Measurements from ENCODE around the gene VN1R2. TPM values are rescaled to one million over a fixed set of nuclear protein-coding genes. Genes with fewer than 3 reads are reported as not detected.
A peak's percentile ranks its signal among the peaks of the same experiment; 100 is the strongest.
"Not testable (repeated sequence)": the region's sequence is repeated elsewhere in the genome, so short reads cannot be mapped to it uniquely, and the experiment has no call there.

Gene VN1R2
- polyA plus RNA-seq, 1 experiment = not detected

DNA sequence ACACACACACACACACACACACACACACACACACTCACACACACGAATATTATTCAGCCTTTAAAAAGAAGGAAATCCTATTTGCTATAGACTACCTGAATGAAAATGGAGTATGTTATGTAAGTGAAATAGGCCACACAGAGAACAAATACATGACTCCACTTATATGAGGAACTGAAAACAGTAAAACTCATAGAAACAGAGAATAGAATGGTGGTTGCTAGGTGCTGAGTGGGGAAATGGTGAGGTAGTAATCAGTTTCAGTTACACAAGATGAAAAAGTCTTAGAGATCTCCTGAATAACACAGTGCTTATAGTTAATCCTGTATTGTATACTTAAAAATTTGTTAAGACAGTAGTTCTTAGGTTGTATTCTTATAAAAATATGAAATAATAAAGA is 11.6 kb upstream of the VN1R2 start:
- TF ChIP-seq CTCF (IDR thresholded peaks at IDR 0.05; ENCODE audit: low read depth, low read length) = no peak
- CTCF ChIA-PET = no interaction called here
- POLR2A ChIA-PET = no interaction called here
- H3K4me3 ChIP-seq (ENCODE audit: low read depth, low read length) = no peak overlapping the region
- no peak overlapping the region for H3K27ac ChIP-seq (ENCODE audit: low read depth, low read length)
- H3K9me3 ChIP-seq (ENCODE audit: control insufficient read depth, insufficient read depth, low read length) = peaks cover 23% of the 10 kb centered on the region
- no peaks in the 10 kb centered on the region for H3K27me3 ChIP-seq (ENCODE audit: control insufficient read depth, insufficient read depth, low read length)
- DNase-seq (ENCODE audit: low read depth, low spot score) = no peak

DNA sequence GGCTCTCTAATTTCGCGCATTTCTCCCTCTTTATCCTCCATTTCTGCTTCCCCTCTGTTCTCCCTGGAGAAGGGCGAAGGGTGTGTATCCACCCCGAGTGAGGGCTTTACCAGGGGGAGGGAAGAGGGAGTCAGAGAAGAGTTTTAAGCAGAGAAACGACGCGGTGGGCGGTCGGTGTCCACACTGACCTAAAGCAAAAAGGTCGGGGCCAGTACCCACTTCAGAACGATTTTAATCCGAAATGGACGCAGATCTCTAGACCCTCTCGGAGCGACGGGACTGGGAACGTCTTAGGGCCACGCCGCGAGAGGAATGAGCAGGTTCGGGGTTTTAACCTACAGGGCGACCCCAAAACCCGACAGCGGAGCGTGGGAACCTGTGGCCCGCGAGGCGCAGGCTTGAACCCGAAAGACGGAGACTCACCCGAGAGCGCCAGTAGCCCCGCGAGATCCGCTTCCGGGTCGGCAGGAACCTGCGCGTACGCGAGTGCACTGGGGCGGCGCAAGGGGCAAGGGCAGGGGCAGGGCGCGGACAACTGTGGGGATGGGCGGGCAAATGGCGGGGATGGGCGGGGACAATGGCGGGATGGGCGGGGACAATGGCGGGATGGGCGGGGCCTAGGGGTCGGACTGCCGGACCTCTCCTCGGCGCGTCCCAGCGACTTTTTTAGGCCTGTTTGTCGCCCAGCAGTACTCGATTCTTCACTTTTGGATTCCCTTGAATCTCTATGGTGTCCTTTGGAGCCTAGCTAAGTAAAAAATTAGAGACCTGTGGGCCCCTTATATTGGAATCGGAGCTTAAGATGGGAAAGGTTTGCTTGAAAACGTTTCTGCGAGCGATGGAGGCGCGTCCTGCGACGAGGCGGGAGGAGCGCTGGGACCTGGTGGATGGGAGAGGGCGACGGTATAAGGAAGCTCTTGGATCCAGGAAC is 3.4 kb upstream of the VN1R2 start, which contains the start of gene ZNF677:
Gene ZNF677, minus strand, starts transcription at position 463 of the 931 bp plus-strand sequence. CDS start 3,323 bp downstream, outside the sequence.
- Histone ChIP-seq H3K27ac (ENCODE audit: low read depth, low read length) (peak within 1 kb of the TSS; percentile 68), H3K9me3 (ENCODE audit: control insufficient read depth, insufficient read depth, low read length) (peaks cover 21% of the 10 kb centered on the region), H3K4me3 (ENCODE audit: low read depth, low read length) (peak within 1 kb of the TSS; percentile 94), H3K27me3 (ENCODE audit: control insufficient read depth, insufficient read depth, low read length) (no peaks in the 10 kb centered on the region)
- TF ChIP-seq CTCF (IDR thresholded peaks at IDR 0.05; ENCODE audit: low read depth, low read length) = no peak
- peak; percentile 41 for DNase-seq (ENCODE audit: low read depth, low spot score)
- CTCF ChIA-PET = no interaction called here
- POLR2A ChIA-PET = no interaction called here

DNA sequence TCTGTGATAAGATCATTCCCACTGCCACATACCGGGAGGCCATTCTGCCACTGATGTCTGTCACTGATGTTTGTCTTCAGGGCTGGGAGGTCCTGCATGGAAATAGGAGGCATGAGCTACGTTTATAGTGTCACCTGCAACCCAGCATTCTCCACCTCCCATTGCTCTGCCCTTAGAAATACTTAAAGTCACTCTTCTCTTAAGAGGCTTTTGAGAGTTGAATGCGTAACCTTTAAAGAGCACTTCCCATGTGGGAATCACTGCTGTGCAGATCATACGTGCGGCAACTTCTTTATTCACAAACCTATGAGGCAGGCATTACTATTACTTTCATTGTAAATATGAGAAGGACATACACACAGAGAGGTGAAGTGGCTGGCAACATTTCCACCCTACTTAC is 9.5 kb downstream of the VN1R2 start, which contains the start of gene VN1R4:
Gene VN1R4, minus strand, starts transcription at position 101 of the 400 bp plus-strand sequence. Its CDS starts 58 bp downstream, at position 43.
- POLR2A ChIA-PET; H3K4me3 ChIP-seq (ENCODE audit: low read depth, low read length); H3K9me3 ChIP-seq (ENCODE audit: control insufficient read depth, insufficient read depth, low read length); H3K27ac ChIP-seq (ENCODE audit: low read depth, low read length); DNase-seq (ENCODE audit: low read depth, low spot score); H3K27me3 ChIP-seq (ENCODE audit: control insufficient read depth, insufficient read depth, low read length); CTCF ChIA-PET: not testable (repeated sequence)

- CTCF ChIA-PET; H3K27me3 ChIP-seq (ENCODE audit: control insufficient read depth, insufficient read depth, low read length); H3K27ac ChIP-seq (ENCODE audit: low read depth, low read length); DNase-seq (ENCODE audit: low read depth, low spot score); H3K4me3 ChIP-seq (ENCODE audit: low read depth, low read length); POLR2A ChIA-PET: not testable (repeated sequence)
- peaks cover 12% of the 10 kb centered on the region for H3K9me3 ChIP-seq (ENCODE audit: control insufficient read depth, insufficient read depth, low read length)
Observed at GRCh38 chr19:53269861-53270260, 11.8 kb downstream of the VN1R2 start.

- ChIA-PET CTCF (no interaction called here), POLR2A (no interaction called here)
- no peaks in the 10 kb centered on the region for H3K27me3 ChIP-seq (ENCODE audit: control insufficient read depth, insufficient read depth, low read length)
- H3K27ac ChIP-seq (ENCODE audit: low read depth, low read length) = no peak overlapping the region
- peaks cover 9% of the 10 kb centered on the region for H3K9me3 ChIP-seq (ENCODE audit: control insufficient read depth, insufficient read depth, low read length)
- H3K4me3 ChIP-seq (ENCODE audit: low read depth, low read length) = no peak overlapping the region
- DNase-seq (ENCODE audit: low read depth, low spot score) = no peak
- TF ChIP-seq CTCF (IDR thresholded peaks at IDR 0.05; ENCODE audit: low read depth, low read length) = no peak
Observed at GRCh38 chr19:53272044-53272443, 14.0 kb downstream of the VN1R2 start.

DNA sequence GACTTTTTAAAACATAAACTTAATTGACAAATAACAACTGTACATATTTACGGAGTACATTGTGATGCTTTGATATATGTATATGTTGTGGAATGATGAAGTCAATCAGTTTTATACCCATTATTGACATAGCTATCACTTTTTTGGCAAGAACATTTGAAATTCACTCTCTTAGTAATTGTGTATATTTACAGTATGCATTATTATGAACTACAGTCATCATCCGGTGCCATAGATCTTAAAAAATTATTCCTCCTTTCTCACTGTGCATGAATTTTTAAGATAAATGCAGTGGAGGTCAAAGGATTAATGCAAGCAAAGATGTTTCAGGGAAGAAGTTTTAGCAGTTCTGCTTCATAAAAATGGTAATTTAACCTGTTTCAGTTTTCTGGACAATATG is 17.4 kb downstream of the VN1R2 start:
- Histone ChIP-seq H3K9me3 (ENCODE audit: control insufficient read depth, insufficient read depth, low read length) (peaks cover 10% of the 10 kb centered on the region), H3K27ac (ENCODE audit: low read depth, low read length) (no peak overlapping the region), H3K4me3 (ENCODE audit: low read depth, low read length) (no peak overlapping the region), H3K27me3 (ENCODE audit: control insufficient read depth, insufficient read depth, low read length) (no peaks in the 10 kb centered on the region)
- TF ChIP-seq CTCF (IDR thresholded peaks at IDR 0.05; ENCODE audit: low read depth, low read length) = no peak
- ChIA-PET CTCF (interaction anchor here (0.6 kb wide), 1 partner anchor 12 kb away, joined by 3 read pairs; no protein-coding TSS in a partner anchor), POLR2A (no interaction called here)
- no peak for DNase-seq (ENCODE audit: low read depth, low spot score)

GRCh38 chr19:53281947-53282346 is 23.9 kb downstream of the VN1R2 start:
- H3K27me3 ChIP-seq (ENCODE audit: control insufficient read depth, insufficient read depth, low read length); POLR2A ChIA-PET; H3K4me3 ChIP-seq (ENCODE audit: low read depth, low read length); H3K27ac ChIP-seq (ENCODE audit: low read depth, low read length); CTCF ChIA-PET; DNase-seq (ENCODE audit: low read depth, low spot score): not testable (repeated sequence)
- peaks cover 14% of the 10 kb centered on the region for H3K9me3 ChIP-seq (ENCODE audit: control insufficient read depth, insufficient read depth, low read length)
